ENCODE data around the gene ACTMAP.
"Not testable (repeated sequence)": the region's sequence is repeated elsewhere in the genome, so short reads cannot be mapped to it uniquely, and the experiment has no call there.

GRCh38 chr19:40784146-40784545, 33.9 kb upstream of the ACTMAP start:
- TF ChIP-seq FOXP4 (CRISPR knock-in tag; IDR thresholded peaks at IDR 0.05; ENCODE audit: borderline replicate concordance); CTCF (IDR thresholded peaks at IDR 0.05 in 2 of 3, conservative IDR thresholded peaks at IDR 0.05 in 1 of 3; ENCODE audit: insufficient read depth in 2 of 3, low read depth in 1 of 3, low read length in 3 of 3): not testable (repeated sequence)

Measured in K562 (cell line).